ENCODE measurements around the gene GADL1.
A peak's percentile ranks its signal among the peaks of the same experiment; 100 is the strongest.

The GADL1 gene

DNA sequence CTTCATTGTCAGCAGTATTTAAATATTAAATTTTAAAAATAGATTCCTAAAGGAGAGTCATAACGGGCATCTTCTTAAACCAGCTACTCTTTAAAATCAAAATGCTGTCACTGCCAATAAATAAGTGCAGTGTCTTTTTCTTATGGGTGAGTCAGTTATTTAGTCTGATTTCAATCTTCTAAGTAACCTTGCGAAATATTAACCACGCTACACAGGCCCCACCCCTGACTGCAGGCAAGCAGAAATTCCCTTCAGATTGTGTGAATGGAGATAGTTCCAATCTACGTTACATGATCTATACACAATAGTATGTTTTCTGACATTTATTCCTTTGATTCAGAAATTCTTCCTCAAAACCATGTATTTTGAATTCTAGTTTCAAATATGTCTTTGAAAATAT is 141.5 kb downstream of the GADL1 start:
- no peak for DNase-seq

GRCh38 chr3:30752491-30752890 is 142.0 kb downstream of the GADL1 start:
- DNase-seq = no peak

DNA sequence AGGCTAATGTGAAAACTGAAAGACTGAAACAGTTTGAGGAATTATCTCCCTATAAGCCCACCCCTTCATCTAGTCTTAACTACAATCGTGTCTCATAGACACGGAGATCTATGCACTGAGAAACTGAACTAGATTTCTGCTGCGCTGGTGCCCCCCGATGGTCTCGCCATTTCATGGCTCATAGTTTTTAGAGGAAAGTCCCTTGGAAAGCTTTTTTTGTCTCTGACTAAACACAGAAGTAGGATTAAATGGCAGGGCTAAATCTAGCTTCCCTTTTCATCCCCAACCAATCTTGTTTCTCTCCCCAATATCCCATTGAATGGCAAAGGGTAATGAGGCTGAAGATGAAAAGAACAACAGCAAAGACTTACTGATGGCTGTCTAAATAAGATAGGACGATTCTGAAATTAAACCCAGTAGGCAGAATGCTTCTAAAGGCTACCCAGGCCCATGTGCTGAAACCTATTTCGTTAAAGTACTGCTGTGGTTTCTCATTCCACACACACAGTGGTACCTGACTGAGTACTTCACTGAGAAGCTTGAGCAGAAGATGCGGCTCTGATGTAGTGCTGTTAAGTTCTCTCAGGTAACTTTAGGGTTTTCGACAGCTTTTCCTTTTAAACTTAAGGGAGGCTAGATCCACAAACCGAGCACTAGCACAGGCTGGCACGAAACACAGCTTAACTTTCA is 142.7 kb downstream of the GADL1 start:
- DNase-seq = peak; percentile 43

GRCh38 chr3:30750967-30751366 is 143.5 kb downstream of the GADL1 start:
- DNase-seq = no peak

- DNase-seq = no peak
Observed at GRCh38 chr3:30749230-30749629, 145.2 kb downstream of the GADL1 start.

GRCh38 chr3:30747771-30748281 is 146.6 kb downstream of the GADL1 start:
- DNase-seq = peak; percentile 75

DNA sequence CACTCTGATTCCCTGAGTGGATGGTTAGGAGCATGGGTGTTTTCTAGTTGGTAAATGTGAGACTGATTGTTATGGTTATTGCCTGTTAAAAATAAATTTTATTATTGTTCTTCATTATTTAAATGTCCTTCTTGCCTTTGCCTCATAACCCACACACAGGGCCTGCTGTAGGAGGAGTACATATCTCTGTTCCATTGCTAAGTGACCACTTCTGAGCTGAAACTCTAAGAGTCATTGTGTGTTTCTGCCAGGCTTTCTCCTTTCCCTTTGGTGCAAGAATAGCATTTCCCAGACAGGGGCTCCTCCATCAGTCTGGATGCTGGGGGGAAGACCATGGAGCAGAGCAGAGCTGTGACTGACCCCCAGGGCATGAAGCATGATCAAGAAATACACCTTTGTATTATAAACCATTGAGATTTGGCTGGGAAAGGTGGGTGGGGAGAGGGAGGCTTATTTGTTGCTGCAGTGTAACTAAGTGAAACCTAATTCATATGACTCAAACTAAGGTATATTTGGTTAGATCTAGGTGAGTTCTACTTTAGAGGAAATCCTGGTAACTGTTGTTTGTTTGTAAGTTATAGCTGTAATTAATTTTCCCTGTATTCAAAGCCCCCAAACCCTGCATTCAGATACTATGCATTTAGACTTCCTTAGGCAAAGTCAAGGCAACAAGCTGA is 150.7 kb downstream of the GADL1 start:
- DNase-seq = no peak

DNA sequence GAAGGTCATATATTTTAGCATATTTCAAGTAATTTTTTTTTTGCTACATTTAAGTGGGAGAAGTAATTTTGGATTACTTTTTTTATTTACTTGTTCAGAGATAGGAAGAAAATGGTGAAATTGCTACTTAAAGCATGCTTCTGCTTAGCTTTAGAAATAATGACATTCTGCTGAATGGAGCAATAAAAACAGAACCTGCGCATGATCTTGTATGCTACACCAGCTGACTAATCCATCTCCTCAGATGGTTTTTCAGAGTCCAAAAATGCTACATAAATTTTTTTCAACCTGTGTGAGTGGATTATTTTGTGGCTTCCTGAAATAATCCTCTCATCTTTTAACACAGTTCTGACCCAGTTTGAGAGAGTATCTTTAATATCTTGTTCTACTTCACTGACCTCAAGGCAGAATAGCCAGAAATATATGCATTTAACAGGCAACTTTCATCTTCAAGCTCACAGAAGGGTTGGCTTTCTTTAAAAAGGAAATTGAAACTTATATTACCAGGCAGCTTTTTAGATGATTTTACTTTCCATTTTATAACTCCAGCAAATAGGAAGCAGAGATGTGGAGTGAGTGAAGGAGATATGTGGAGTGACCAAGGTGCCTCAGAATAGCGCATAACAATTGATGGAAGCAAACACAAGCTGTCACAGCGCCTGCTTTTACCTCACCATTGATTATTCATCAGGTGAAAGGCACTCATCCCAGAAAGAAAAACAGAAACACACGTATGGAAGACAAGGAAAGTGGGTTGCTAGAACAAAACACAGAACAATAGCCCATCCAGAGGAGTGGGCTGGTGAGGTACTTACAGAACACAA is 151.5 kb downstream of the GADL1 start:
- no peak for DNase-seq

- DNase-seq = no peak
Observed at GRCh38 chr3:30741889-30742288, 152.6 kb downstream of the GADL1 start.

GRCh38 chr3:30738605-30739004 is 155.9 kb downstream of the GADL1 start:
- no peak for DNase-seq

DNA sequence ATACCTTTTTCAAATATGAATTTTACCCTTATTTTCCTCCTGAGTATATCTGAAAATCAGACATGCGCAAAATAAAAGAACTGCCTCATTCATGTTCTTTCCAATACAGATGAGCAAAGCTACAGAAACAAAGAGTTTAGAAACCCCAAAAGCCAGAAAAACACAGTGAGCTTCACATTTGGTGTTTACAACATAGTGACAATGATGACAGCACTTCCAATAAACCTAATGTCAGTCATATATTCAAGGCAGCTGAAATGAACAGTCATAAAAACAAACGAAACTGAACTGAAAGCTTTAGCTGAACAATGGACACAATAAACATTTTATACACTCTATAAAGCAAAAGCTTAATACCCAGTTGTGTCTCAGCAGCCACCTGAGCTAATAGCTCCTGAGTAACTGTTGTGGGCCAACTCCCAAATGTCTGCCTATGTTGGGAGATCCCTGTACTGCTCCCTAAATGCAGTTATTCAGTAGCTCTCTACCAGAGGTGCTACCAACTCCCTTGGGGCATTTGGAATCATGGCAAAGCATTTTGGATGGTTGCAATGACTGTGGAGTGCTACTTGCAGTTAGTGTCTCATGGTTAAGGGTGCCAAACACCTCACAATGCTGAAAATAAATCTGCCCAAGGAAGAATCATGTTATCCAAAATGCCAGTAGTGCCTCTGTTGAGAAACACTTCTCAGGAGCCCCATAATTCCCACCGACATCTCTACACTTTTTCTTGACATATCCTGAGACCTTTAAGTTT is 156.5 kb downstream of the GADL1 start:
- DNase-seq = no peak

DNA sequence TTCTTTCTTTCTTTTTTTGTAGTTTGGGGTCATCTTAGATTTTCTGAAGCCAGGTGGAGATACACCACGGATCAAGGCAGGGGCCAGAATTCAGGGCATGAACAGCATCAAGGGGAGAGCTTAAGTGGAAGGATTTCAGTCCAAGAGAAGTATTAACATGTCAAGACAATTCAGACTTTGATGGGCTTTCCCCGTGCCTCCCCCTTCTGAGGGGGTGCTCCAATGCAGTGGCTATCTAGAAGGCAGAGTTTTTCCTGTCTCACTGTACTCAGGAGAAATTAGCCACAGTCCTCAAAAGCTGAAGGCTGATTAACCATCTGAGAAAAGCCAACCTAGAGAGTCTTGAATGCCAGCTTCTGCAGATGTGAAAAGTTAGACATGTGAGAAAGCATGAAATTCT is 160.8 kb downstream of the GADL1 start:
- no peak for DNase-seq

- DNase-seq = no peak
Observed at GRCh38 chr3:30733209-30733608, 161.3 kb downstream of the GADL1 start.

DNA sequence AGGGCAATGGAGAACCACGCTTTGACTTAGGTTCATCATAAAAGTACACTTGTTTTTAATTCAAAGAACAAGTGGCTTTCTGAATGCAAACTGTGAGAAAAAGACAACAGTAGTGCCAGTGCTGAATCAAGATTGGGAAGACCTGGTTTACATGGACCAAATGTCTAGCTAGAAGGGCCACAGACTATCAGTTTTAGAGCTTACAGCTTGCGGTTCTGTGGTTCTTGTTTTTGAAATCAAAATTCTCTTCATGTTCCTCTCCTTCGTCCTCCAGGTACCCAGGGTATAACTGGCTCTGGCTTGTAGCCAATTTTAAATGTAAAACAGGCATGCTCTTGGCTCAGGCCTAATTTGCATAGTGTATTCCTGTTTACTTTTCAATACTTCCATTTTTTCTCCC is 163.5 kb downstream of the GADL1 start:
- no peak for DNase-seq

DNA sequence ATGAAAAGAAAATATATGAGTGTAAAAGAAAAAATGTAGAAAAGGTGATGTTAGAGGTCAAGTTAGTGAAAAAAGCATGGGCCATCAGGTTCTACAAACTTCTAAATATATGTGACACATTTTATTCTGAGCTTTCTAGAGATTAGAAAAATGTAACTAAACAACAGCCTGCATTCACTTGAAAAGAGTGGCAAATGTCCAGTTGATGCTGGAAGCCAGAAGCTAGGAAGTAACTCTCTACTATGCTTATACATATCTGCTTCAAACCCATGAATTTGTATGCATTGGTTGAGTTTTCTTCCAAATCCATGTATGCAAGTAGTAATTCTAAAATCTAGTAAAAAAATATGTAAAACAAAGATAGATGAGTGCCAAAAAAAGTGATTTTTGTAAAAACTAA is 164.5 kb downstream of the GADL1 start:
- DNase-seq = no peak

GRCh38 chr3:30729512-30729911 is 164.9 kb downstream of the GADL1 start:
- no peak for DNase-seq

GRCh38 chr3:30728143-30728542 is 166.3 kb downstream of the GADL1 start:
- DNase-seq = no peak

GRCh38 chr3:30724863-30725262 is 169.6 kb downstream of the GADL1 start:
- DNase-seq = no peak

- no peak for DNase-seq
Observed at GRCh38 chr3:30723211-30723610, 171.2 kb downstream of the GADL1 start.

GRCh38 chr3:30721314-30721634 is 173.2 kb downstream of the GADL1 start:
- no peak for DNase-seq

- no peak for DNase-seq
Observed at GRCh38 chr3:30720586-30721313, 173.7 kb downstream of the GADL1 start.

GRCh38 chr3:30719536-30719935 is 174.9 kb downstream of the GADL1 start:
- DNase-seq = no peak
